ENCODE data around the gene OCSTAMP.

Gene OCSTAMP

DNA sequence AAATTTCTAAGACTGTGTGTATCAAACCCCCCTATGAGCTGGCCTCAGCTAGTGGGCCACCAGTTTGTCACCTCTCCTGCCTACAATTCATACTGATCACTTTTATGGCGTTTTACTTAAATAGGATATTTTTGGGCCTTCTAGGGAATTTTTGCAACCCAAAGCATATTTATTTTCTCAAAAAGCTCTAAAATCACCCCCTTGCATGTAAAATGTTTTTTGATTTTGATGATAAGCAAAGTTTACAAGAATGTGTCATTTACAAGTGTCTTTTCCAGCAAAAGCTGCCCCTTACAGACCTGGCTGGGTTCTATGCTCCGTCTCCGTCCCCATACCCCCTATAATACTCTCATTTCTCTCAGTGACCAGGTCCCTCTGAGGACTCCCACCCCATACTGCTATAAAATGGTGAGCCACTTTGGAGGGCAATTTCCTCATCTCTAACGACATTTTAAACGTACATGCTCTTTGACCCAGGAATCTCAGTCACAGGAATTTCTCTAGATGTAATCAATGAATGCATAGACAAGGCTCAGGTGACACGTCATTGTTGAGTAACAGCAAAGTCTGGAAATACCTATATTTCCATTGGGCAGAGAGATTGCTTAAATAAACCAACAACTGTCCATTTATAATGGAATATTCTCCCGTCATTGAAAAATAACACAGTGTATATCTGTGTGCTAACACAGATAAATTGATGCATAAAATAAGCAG lies 13.9 kb upstream of the OCSTAMP start:
- Mint-ChIP-seq H3K27ac (no peak overlapping the region), H3K9me3 (no peaks in the 10 kb centered on the region)
- DNase-seq = no peak

DNA sequence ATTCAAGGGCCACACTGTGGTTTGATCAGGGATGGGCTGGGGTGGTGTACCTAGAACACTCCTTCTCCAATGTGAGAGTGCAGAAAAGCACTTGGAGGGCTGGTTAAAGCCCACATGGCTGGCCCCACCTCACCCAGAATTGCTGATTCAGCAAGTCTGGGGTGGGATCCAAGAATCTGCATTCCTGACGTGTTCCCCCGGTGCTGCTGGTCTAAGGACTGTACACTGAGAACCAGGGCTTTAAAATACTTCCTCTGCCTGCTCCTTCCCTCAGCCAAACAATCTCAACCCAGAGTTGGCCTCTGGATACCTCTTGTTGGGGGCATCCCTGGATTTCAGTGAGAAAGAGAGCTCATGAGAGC lies 13.4 kb upstream of the OCSTAMP start:
- no peak overlapping the region for H3K4me3 Mint-ChIP-seq
- CTCF ChIA-PET = interaction anchor here (0.9 to 2.1 kb wide), 3 partner anchors 11 to 41 kb away, joined by 4 to 12 read pairs (median 7); no protein-coding TSS in a partner anchor
- H3K27me3 Mint-ChIP-seq = peaks cover 28% of the 10 kb centered on the region
- peaks cover 17% of the 10 kb centered on the region for H3K4me1 Mint-ChIP-seq
- H3K9me3 Mint-ChIP-seq = no peaks in the 10 kb centered on the region
- no peaks in the 10 kb centered on the region for H3K36me3 Mint-ChIP-seq
- H3K27ac Mint-ChIP-seq = no peak overlapping the region
- DNase-seq = no peak

More for the DNA sequence above, 13.9 kb upstream of the OCSTAMP start:
- peaks cover 17% of the 10 kb centered on the region for H3K4me1 Mint-ChIP-seq
- H3K27me3 Mint-ChIP-seq = peaks cover 34% of the 10 kb centered on the region
- H3K36me3 Mint-ChIP-seq = no peaks in the 10 kb centered on the region
- CTCF ChIA-PET = interaction anchor here (0.9 to 2.1 kb wide), 4 partner anchors 12 to 42 kb away, joined by 4 to 12 read pairs (median 6); no protein-coding TSS in a partner anchor
- no peak overlapping the region for H3K4me3 Mint-ChIP-seq

DNA sequence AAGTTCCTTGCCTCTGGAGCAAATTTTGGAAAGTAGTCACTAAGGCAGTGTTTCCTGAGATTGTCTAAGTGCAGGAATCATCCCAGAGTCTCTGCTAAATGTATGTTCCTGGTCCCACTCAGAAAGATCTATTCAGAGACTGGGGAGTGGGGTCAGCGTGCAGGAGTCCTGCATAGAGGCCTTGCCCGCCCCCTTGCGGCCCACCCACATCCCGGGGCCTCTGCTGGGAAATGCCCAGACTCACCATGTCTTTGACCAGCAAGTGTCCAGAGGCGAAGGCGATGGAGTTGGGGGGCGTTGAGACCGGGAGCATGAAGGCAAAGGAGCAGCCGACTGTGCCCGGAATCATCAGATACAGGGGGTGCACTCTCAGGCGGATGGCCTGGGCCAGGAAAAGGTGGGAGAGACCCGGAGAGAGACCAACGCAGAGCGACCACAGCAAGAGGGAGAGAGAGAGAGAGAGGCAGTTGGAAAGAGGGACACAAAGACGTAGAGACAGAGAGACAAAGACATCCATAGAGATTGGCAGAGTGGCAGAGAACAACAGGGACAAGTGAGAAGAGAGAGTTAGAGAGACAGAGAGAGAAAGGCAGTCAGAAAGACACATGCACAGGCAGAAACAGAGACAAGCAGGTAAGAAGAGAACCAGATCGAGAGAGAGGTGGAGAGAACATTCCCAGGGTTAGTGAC lies 12.9 kb upstream of the OCSTAMP start:
- Mint-ChIP-seq H3K36me3 (no peaks in the 10 kb centered on the region), H3K9me3 (no peaks in the 10 kb centered on the region), H3K4me3 (no peak overlapping the region), H3K4me1 (peaks cover 19% of the 10 kb centered on the region), H3K27ac (no peak overlapping the region), H3K27me3 (peaks cover 28% of the 10 kb centered on the region)
- CTCF ChIA-PET = interaction anchor here (0.9 to 5.3 kb wide), 8 partner anchors 8 to 117 kb away, joined by 4 to 54 read pairs (median 7); partner anchors contain the start of genes OCSTAMP and ZNF334
- DNase-seq = no peak

DNA sequence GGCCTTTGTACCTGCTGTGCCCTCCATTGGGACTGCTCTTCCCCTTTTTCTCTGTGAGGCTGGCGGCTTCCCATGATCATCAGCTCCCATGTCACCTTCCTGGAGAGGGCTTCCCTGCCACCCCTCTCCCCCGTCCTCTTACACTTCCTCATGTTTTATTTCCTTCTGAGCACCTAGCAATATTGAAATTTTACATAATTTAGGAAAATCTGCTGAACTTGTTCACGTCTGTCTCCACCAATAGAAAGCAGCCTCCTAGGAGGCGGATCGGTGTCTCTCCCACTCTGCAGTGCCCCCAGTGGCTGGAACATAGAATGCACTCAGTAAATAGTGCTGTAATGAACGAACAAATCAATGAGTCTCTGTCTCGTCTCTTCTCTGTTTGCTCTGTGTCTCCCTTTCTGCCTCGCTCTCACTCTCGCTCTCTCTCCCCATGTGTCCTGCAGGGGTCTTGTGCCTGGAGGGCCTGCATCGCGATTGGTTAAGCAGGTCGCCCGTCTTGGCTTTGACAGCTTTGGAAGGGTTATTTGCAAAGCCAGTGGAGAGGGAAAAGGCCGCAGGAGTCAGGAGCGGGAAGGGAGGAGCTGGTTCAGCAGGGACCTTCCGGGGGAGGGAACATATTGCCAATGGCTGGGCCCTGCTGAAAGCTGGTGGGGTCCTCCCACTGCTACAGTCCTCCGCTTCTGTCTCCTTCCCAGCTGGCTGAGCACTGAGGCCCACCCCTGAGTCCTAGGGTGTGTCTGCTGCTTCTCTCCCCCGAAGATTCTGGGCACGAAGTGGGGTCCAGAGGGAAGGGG lies 12.1 kb upstream of the OCSTAMP start:
- CTCF ChIA-PET = interaction anchor here (0.7 to 5.3 kb wide), 12 partner anchors 9 to 120 kb away, joined by 3 to 54 read pairs (median 6); partner anchors contain the start of genes OCSTAMP and ZNF334
- DNase-seq = peak; percentile 78
- no peaks in the 10 kb centered on the region for H3K9me3 Mint-ChIP-seq
- H3K36me3 Mint-ChIP-seq = no peaks in the 10 kb centered on the region
- peaks cover 25% of the 10 kb centered on the region for H3K27me3 Mint-ChIP-seq
- H3K27ac Mint-ChIP-seq = no peak overlapping the region
- no peak overlapping the region for H3K4me3 Mint-ChIP-seq
- H3K4me1 Mint-ChIP-seq = peaks cover 20% of the 10 kb centered on the region

DNA sequence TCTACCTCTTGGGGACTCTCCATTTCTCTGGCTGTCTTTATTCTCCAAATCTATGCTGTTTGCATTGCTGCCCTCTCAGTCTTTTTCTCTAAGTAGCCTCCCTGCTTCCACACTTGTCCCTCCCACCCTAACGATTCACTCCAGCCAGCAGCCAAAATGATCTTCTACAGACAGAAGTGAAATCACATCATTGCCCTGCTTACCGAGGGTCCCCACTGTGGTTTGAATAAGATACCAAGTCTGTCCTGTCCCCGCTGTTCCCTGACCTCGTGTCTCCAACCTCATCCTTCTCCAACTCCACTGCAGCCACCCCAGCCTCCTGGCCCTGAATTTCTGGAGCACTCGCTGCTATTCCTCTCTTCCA lies 11.5 kb upstream of the OCSTAMP start:
- CTCF ChIA-PET = interaction anchor here (0.7 to 5.3 kb wide), 11 partner anchors 10 to 121 kb away, joined by 3 to 54 read pairs (median 6); partner anchors contain the start of genes OCSTAMP and ZNF334
- Mint-ChIP-seq H3K36me3 (no peaks in the 10 kb centered on the region), H3K27ac (no peak overlapping the region), H3K9me3 (no peaks in the 10 kb centered on the region), H3K4me3 (no peak overlapping the region), H3K27me3 (peaks cover 28% of the 10 kb centered on the region), H3K4me1 (peaks cover 20% of the 10 kb centered on the region)
- DNase-seq = no peak

DNA sequence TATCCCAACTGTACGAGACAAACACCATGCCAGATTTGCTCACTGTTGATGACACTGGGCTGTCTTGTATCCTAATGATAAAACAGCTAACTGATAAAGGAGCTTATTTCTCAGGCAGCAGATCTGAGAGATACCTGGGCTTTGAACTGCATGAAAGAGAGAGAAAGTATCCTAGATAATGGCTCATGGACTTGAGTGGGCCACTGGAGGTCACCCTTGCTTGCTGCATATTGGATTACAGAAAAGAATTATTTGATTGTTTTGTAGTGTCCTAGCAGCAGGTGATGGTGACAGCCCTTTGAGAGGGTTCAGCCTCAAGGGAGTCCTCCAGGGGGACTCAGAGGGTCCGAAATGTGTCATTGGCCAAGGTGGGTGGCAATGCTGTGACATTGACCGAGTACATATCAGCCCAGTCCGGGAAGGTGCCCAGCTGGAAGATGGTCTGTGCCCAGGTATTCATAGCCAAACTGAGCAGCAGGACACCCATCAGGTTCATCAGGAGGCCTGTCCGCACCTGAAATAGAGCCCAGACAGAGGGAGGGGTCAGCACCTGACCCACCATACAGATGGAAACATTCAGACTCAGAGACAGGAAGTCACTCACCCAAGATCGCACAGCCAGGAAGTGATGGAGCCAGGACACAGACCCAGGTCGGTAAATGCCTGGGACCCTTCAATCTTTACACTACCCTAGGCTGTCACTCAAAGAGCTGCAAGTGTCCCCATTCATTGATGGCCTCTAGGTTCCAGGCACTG lies 9.4 kb upstream of the OCSTAMP start:
- DNase-seq = no peak
- H3K27me3 Mint-ChIP-seq = peaks cover 25% of the 10 kb centered on the region
- H3K4me3 Mint-ChIP-seq = no peak overlapping the region
- H3K27ac Mint-ChIP-seq = no peak overlapping the region
- H3K36me3 Mint-ChIP-seq = no peaks in the 10 kb centered on the region
- CTCF ChIA-PET = interaction anchor here (0.9 to 5.3 kb wide), 5 partner anchors 12 to 187 kb away, joined by 3 to 54 read pairs (median 3); partner anchors contain the start of gene OCSTAMP
- peaks cover 31% of the 10 kb centered on the region for H3K4me1 Mint-ChIP-seq
- H3K9me3 Mint-ChIP-seq = no peaks in the 10 kb centered on the region

DNA sequence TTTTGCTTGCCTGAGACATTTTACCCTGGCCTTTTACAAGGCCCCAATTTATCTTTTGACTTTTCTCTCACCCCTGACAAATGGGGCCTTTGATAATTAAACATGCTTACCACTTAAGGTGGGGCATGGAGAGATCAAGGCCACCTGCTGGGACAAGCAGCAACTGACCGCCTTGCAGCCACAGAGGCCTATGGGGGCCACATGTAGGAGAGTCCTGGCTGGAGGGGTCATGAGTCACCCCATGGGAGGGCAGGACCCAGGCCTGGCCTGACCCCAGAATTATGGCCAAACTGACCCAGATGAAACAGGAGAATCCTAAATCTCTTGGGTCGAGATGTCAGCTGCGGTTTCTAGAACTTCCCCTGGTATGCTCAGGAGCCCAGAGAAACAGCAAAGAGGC lies 8.5 kb upstream of the OCSTAMP start:
- DNase-seq = no peak
- Mint-ChIP-seq H3K9me3 (no peaks in the 10 kb centered on the region), H3K4me3 (no peak overlapping the region)

DNA sequence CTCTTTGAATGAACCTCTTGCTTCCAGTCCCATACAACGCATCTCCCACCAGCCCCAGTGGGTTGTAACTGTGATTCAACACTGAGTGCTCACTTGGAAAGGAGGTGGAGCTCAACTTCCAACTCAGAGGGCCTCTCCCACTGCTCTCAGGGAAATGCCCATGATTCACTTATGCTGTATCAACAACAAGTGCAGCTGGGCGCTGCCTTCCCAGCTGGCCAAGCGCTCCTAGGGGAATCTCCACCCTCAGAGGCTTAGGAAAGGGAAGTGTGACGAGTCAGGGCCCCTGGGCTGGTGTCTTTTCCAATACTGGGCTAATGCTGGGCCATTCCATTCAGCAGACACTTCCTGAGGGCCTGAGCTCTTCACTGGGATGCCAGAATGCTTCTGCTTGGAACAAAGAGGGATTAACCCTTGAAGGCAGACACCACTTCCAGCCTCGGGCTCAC lies 8.1 kb upstream of the OCSTAMP start:
- CTCF ChIA-PET = interaction anchor here (1.4 to 5.3 kb wide), 2 partner anchors 11 to 122 kb away, joined by 3 to 54 read pairs; partner anchors contain the start of gene OCSTAMP
- H3K4me1 Mint-ChIP-seq = peaks cover 40% of the 10 kb centered on the region
- H3K9me3 Mint-ChIP-seq = no peaks in the 10 kb centered on the region
- no peak for DNase-seq
- no peak overlapping the region for H3K27ac Mint-ChIP-seq
- no peaks in the 10 kb centered on the region for H3K36me3 Mint-ChIP-seq
- no peak overlapping the region for H3K4me3 Mint-ChIP-seq
- peaks cover 32% of the 10 kb centered on the region for H3K27me3 Mint-ChIP-seq

More for the DNA sequence above, 8.5 kb upstream of the OCSTAMP start:
- H3K4me1 Mint-ChIP-seq = peaks cover 38% of the 10 kb centered on the region
- CTCF ChIA-PET = interaction anchor here (0.9 to 5.3 kb wide), 5 partner anchors 11 to 188 kb away, joined by 3 to 54 read pairs (median 3); partner anchors contain the start of gene OCSTAMP
- no peak overlapping the region for H3K27ac Mint-ChIP-seq
- H3K36me3 Mint-ChIP-seq = no peaks in the 10 kb centered on the region
- peaks cover 32% of the 10 kb centered on the region for H3K27me3 Mint-ChIP-seq

DNA sequence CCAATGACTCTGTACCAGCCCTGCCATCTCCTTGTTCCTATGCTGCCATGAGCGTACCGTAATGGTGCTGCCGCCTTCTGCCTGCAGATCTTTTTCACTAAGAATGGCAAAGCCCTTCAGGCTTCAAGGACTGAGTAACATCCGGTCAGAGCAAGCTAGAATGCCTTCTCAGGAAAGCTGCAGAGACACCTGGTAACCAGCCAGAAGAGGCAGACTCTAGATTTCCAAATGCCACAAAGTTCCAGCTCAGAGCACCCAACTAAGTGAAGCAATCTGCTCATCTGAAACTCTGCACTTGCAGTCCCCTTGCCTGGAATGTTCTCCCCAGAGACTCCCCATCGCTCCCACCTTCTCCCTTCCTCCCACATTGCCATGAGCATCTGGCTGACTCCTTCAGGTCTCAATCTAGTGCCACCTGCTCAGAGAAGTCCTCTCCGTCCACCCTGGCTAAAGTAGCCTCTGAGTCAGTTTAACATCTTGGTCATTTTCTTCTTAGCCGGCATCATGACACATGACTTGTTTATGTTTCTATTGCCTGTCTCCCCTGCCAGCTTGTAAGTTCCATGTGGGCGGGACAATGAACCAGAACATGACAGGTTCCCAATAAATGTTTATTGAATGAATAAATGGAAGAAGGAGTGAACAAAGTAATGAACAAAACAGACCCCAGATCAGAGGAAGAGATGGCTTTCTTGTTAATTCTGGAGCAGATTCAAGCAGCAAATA lies 6.9 kb upstream of the OCSTAMP start:
- Mint-ChIP-seq H3K4me3 (no peak overlapping the region), H3K36me3 (no peaks in the 10 kb centered on the region), H3K4me1 (peaks cover 52% of the 10 kb centered on the region), H3K27ac (no peak overlapping the region), H3K9me3 (no peaks in the 10 kb centered on the region), H3K27me3 (peaks cover 32% of the 10 kb centered on the region)
- DNase-seq = no peak
- CTCF ChIA-PET = interaction anchor here (0.9 to 1.1 kb wide), 2 partner anchors 12 kb away, joined by 3 read pairs; no protein-coding TSS in a partner anchor

DNA sequence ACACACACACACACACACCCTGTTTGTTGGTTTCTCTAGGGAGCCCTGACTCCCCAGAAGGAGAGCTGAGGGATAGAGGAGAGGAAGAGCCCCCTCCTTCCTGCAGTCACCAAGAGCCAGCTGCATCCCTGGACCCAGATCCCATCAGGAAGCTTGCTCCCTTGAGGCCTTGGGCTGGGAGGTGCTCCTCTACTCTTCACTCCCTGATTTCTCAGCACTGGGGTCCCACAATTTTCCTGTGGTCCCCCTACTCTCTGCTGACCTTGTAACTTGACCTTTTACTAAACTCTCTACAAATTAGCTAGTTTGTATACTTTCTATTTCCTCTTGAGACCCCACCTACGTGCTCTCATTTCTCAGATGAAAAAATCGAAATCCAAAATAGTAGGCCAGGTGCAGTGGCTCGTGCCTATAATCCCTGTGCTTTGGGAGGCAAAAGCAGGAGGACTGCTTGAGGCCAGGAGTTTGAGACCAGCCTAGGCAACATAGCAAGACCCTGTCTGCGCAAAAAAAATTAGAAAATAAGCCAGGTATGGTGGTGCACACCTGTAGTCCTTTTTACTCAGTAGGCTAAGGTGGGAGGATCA lies 5.0 kb upstream of the OCSTAMP start:
- CTCF ChIA-PET = no interaction called here
- H3K27me3 Mint-ChIP-seq = peaks cover 38% of the 10 kb centered on the region
- H3K4me1 Mint-ChIP-seq = peaks cover 62% of the 10 kb centered on the region

DNA sequence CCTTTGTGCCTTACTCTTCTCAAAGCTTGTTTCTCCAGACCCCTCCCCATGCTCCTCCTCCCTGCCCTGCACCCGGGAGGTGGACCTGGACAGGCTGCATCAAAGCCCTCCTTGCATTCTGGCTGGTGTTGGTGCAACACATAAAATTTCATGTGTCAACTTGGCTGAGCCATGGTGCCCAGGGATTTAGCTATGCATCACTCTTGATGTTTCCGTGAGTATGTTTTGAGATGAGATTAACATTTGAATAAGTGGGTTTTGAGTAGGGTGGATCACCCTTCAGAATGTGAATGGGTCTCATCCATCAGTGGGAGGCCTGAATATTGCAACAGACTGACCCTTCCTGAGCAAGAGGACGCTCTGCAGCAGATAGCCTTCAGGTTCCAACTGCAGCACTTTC lies 4.4 kb upstream of the OCSTAMP start:
- DNase-seq = no peak
- peaks cover 40% of the 10 kb centered on the region for H3K27me3 Mint-ChIP-seq
- H3K9me3 Mint-ChIP-seq = no peaks in the 10 kb centered on the region
- CTCF ChIA-PET = interaction anchor here (1.2 kb wide), 1 partner anchor 10 kb away, joined by 5 read pairs; no protein-coding TSS in a partner anchor
- no peak overlapping the region for H3K27ac Mint-ChIP-seq
- H3K36me3 Mint-ChIP-seq = no peaks in the 10 kb centered on the region
- no peak overlapping the region for H3K4me3 Mint-ChIP-seq
- H3K4me1 Mint-ChIP-seq = peaks cover 61% of the 10 kb centered on the region

More for the DNA sequence above, 5.0 kb upstream of the OCSTAMP start:
- DNase-seq = no peak
- no peak overlapping the region for H3K4me3 Mint-ChIP-seq
- no peak overlapping the region for H3K27ac Mint-ChIP-seq
- H3K36me3 Mint-ChIP-seq = no peaks in the 10 kb centered on the region
- no peaks in the 10 kb centered on the region for H3K9me3 Mint-ChIP-seq

DNA sequence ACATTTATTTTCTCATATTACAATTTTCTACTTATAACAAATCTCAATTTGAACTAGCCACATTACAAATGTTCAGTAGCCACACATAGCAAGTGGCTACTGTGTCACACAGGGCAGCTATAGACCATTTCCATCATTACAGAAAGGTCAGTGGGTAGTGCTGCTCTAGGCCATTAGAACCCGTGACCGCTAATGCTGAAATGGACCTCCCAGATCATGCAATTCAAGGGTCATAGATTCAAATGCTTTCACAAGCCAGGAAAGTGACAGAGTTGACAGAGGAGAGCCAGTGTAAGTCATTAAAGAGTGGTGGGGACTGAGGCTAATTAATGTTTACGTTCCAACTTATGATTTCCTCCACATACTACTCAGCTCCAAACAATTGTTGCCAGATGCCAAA lies 3.5 kb upstream of the OCSTAMP start:
- peaks cover 57% of the 10 kb centered on the region for H3K4me1 Mint-ChIP-seq
- CTCF ChIA-PET = interaction anchor here (1.2 to 1.3 kb wide), 2 partner anchors 9 kb away, joined by 5 to 7 read pairs; no protein-coding TSS in a partner anchor
- DNase-seq = no peak
- H3K27ac Mint-ChIP-seq = no peak overlapping the region
- no peak overlapping the region for H3K4me3 Mint-ChIP-seq
- H3K27me3 Mint-ChIP-seq = peaks cover 40% of the 10 kb centered on the region
- H3K36me3 Mint-ChIP-seq = no peaks in the 10 kb centered on the region
- no peaks in the 10 kb centered on the region for H3K9me3 Mint-ChIP-seq

Measured in activated naive CD4-positive, alpha-beta T cell treated with anti-CD3 and anti-CD28 coated beads, Interleukin-2, amount 10 ng/mL, durations not matched to agents 7 days and 5 days (primary cell).